ENCODE results near the gene RELL1. TPM values are rescaled to one million over a fixed set of nuclear protein-coding genes. Genes with fewer than 3 reads are reported as not detected.

The RELL1 gene
- total RNA-seq, 1 experiment from 2014 or later: 18.2 TPM

- Mint-ChIP-seq H3K4me1 (ENCODE audit: low read depth, unreplicated experiment) (peaks cover 26% of the 10 kb centered on the region), H3K9me3 (ENCODE audit: low read depth, unreplicated experiment) (no peaks in the 10 kb centered on the region), H3K4me3 (ENCODE audit: low read depth, unreplicated experiment) (no peak overlapping the region), H3K27ac (ENCODE audit: unreplicated experiment) (no peak overlapping the region), H3K36me3 (ENCODE audit: insufficient read depth, unreplicated experiment) (peaks cover 9% of the 10 kb centered on the region), H3K27me3 (ENCODE audit: unreplicated experiment) (no peaks in the 10 kb centered on the region)
- intact Hi-C loops (cut with micrococcal nuclease; ENCODE audit: unreplicated experiment): no loop called here
- TF ChIP-seq CTCF (IDR thresholded peaks at IDR 0.05; ENCODE audit: unreplicated experiment): no peak
- DNase-seq: no peak
- no TSS peak for BruUV-seq (replicated peaks)
- CTCF ChIA-PET: no interaction called here
Observed at GRCh38 chr4:37662861-37663390, 23.2 kb downstream of the RELL1 start.

GRCh38 chr4:37662251-37662650 is 23.9 kb downstream of the RELL1 start:
- Mint-ChIP-seq H3K36me3 (ENCODE audit: insufficient read depth, unreplicated experiment) (peaks cover 9% of the 10 kb centered on the region), H3K9me3 (ENCODE audit: low read depth, unreplicated experiment) (no peaks in the 10 kb centered on the region), H3K4me3 (ENCODE audit: low read depth, unreplicated experiment) (no peak overlapping the region), H3K27ac (ENCODE audit: unreplicated experiment) (no peak overlapping the region), H3K4me1 (ENCODE audit: low read depth, unreplicated experiment) (peaks cover 22% of the 10 kb centered on the region), H3K27me3 (ENCODE audit: unreplicated experiment) (no peaks in the 10 kb centered on the region)
- TF ChIP-seq CTCF (IDR thresholded peaks at IDR 0.05; ENCODE audit: unreplicated experiment): no peak
- no TSS peak for BruUV-seq (replicated peaks)
- CTCF ChIA-PET: no interaction called here
- intact Hi-C loops (cut with micrococcal nuclease; ENCODE audit: unreplicated experiment): no loop called here
- DNase-seq: no peak

- CTCF ChIA-PET: interaction anchor here (0.6 kb wide), 1 partner anchor 1061 kb away, joined by 3 read pairs; no protein-coding TSS in a partner anchor
- intact Hi-C loops (cut with micrococcal nuclease; ENCODE audit: unreplicated experiment): no loop called here
- no peaks in the 10 kb centered on the region for H3K9me3 Mint-ChIP-seq (ENCODE audit: low read depth, unreplicated experiment)
- H3K36me3 Mint-ChIP-seq (ENCODE audit: insufficient read depth, unreplicated experiment): peaks cover 7% of the 10 kb centered on the region
- no peaks in the 10 kb centered on the region for H3K27me3 Mint-ChIP-seq (ENCODE audit: unreplicated experiment)
- DNase-seq: no peak
- TF ChIP-seq CTCF (IDR thresholded peaks at IDR 0.05; ENCODE audit: unreplicated experiment): no peak
- H3K27ac Mint-ChIP-seq (ENCODE audit: unreplicated experiment): no peak overlapping the region
- BruUV-seq (replicated peaks): no TSS peak
- H3K4me3 Mint-ChIP-seq (ENCODE audit: low read depth, unreplicated experiment): no peak overlapping the region
- H3K4me1 Mint-ChIP-seq (ENCODE audit: low read depth, unreplicated experiment): peaks cover 17% of the 10 kb centered on the region
Observed at GRCh38 chr4:37661772-37662171, 24.4 kb downstream of the RELL1 start.

- Mint-ChIP-seq H3K36me3 (ENCODE audit: insufficient read depth, unreplicated experiment) (no peaks in the 10 kb centered on the region), H3K27ac (ENCODE audit: unreplicated experiment) (no peak overlapping the region), H3K27me3 (ENCODE audit: unreplicated experiment) (no peaks in the 10 kb centered on the region), H3K4me1 (ENCODE audit: low read depth, unreplicated experiment) (no peaks in the 10 kb centered on the region), H3K9me3 (ENCODE audit: low read depth, unreplicated experiment) (no peaks in the 10 kb centered on the region), H3K4me3 (ENCODE audit: low read depth, unreplicated experiment) (no peak overlapping the region)
- intact Hi-C loops (cut with micrococcal nuclease; ENCODE audit: unreplicated experiment): no loop called here
- CTCF ChIA-PET: interaction anchor here (0.5 kb wide), 1 partner anchor 1183 kb away, joined by 3 read pairs; no protein-coding TSS in a partner anchor
- no peak for DNase-seq
- no peak for TF ChIP-seq CTCF (IDR thresholded peaks at IDR 0.05; ENCODE audit: unreplicated experiment)
- no TSS peak for BruUV-seq (replicated peaks)
Observed at GRCh38 chr4:37659696-37660095, 26.5 kb downstream of the RELL1 start.
